ENCODE results near the gene CADPS2.

CADPS2 gene

GRCh38 chr7:122677149-122677548, 209.1 kb downstream of the CADPS2 start:
- no peak for ATAC-seq (ENCODE audit: insufficient read depth, low read depth)
- H3K4me3 ChIP-seq (ENCODE audit: low read depth in 1 of 2, low read length in 2 of 2) = no peak overlapping the region
- H3K4me1 ChIP-seq (ENCODE audit: insufficient read depth, low read length) = no peaks in the 10 kb centered on the region
- no peaks in the 10 kb centered on the region for H4K20me1 ChIP-seq (ENCODE audit: insufficient read depth, low read length)
- DNase-seq = no peak
- H3K9me3 ChIP-seq (ENCODE audit: insufficient read depth, low read length, severe bottlenecking) = no peaks in the 10 kb centered on the region
- TF ChIP-seq EZH2 (IDR thresholded peaks at IDR 0.05; ENCODE audit: borderline replicate concordance, low read depth, low read length, severe bottlenecking) = no peak
- TF ChIP-seq CTCF (IDR thresholded peaks at IDR 0.05; ENCODE audit: borderline replicate concordance, extremely low read depth, low read length, poor library complexity, severe bottlenecking) = no peak
- no peaks in the 10 kb centered on the region for H3K27me3 ChIP-seq (ENCODE audit: insufficient read depth, low read length, poor library complexity)
- H2AFZ ChIP-seq (ENCODE audit: low read depth, low read length) = no peak overlapping the region
- H3K36me3 ChIP-seq (ENCODE audit: insufficient read depth, low read length) = no peaks in the 10 kb centered on the region
- H3K79me2 ChIP-seq (ENCODE audit: insufficient read depth, low read length) = no peaks in the 10 kb centered on the region
- H3K27ac ChIP-seq (ENCODE audit: low read length) = no peak overlapping the region
- H3K9ac ChIP-seq (ENCODE audit: low read depth, low read length) = no peak overlapping the region
- H3K4me2 ChIP-seq (ENCODE audit: insufficient read depth, low read length) = no peak overlapping the region

DNA sequence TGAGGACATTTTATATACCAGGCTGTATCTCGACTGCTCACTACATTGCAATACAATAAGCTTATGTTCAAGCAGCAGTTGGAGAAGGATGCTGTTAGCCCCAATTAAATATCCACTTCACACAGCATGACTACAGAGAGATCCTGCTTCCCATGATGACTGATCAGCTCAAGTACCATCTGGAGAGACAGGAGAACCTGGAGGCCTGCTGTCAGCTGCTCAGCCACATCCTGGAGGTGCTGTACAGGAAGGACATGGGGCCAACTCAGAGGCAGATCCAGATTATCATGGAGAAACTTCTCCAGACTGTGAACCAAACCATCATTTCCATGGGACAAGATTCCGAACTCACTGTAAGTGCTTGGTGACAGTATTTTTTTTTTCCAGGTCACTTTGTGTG, 209.8 kb downstream of the CADPS2 start:
- no peak for ATAC-seq (ENCODE audit: insufficient read depth, low read depth)
- no peak overlapping the region for H2AFZ ChIP-seq (ENCODE audit: low read depth, low read length)
- H3K4me3 ChIP-seq (ENCODE audit: low read depth in 1 of 2, low read length in 2 of 2) = no peak overlapping the region
- no peaks in the 10 kb centered on the region for H3K79me2 ChIP-seq (ENCODE audit: insufficient read depth, low read length)
- no peaks in the 10 kb centered on the region for H3K4me1 ChIP-seq (ENCODE audit: insufficient read depth, low read length)
- no peaks in the 10 kb centered on the region for H3K36me3 ChIP-seq (ENCODE audit: insufficient read depth, low read length)
- TF ChIP-seq EZH2 (IDR thresholded peaks at IDR 0.05; ENCODE audit: borderline replicate concordance, low read depth, low read length, severe bottlenecking) (no peak), CTCF (IDR thresholded peaks at IDR 0.05; ENCODE audit: borderline replicate concordance, extremely low read depth, low read length, poor library complexity, severe bottlenecking) (no peak)
- no peak overlapping the region for H3K27ac ChIP-seq (ENCODE audit: low read length)
- no peak overlapping the region for H3K9ac ChIP-seq (ENCODE audit: low read depth, low read length)
- H3K27me3 ChIP-seq (ENCODE audit: insufficient read depth, low read length, poor library complexity) = no peaks in the 10 kb centered on the region
- no peaks in the 10 kb centered on the region for H3K9me3 ChIP-seq (ENCODE audit: insufficient read depth, low read length, severe bottlenecking)
- no peak for DNase-seq
- no peak overlapping the region for H3K4me2 ChIP-seq (ENCODE audit: insufficient read depth, low read length)
- no peaks in the 10 kb centered on the region for H4K20me1 ChIP-seq (ENCODE audit: insufficient read depth, low read length)

- no peak overlapping the region for H3K4me3 ChIP-seq (ENCODE audit: low read depth in 1 of 2, low read length in 2 of 2)
- no peak overlapping the region for H3K4me2 ChIP-seq (ENCODE audit: insufficient read depth, low read length)
- no peaks in the 10 kb centered on the region for H4K20me1 ChIP-seq (ENCODE audit: insufficient read depth, low read length)
- H3K4me1 ChIP-seq (ENCODE audit: insufficient read depth, low read length) = no peaks in the 10 kb centered on the region
- no peaks in the 10 kb centered on the region for H3K9me3 ChIP-seq (ENCODE audit: insufficient read depth, low read length, severe bottlenecking)
- TF ChIP-seq EZH2 (IDR thresholded peaks at IDR 0.05; ENCODE audit: borderline replicate concordance, low read depth, low read length, severe bottlenecking) (no peak), CTCF (IDR thresholded peaks at IDR 0.05; ENCODE audit: borderline replicate concordance, extremely low read depth, low read length, poor library complexity, severe bottlenecking) (no peak)
- H3K9ac ChIP-seq (ENCODE audit: low read depth, low read length) = no peak overlapping the region
- H3K79me2 ChIP-seq (ENCODE audit: insufficient read depth, low read length) = no peaks in the 10 kb centered on the region
- no peak overlapping the region for H2AFZ ChIP-seq (ENCODE audit: low read depth, low read length)
- H3K36me3 ChIP-seq (ENCODE audit: insufficient read depth, low read length) = no peaks in the 10 kb centered on the region
- DNase-seq (no peak), ATAC-seq (ENCODE audit: insufficient read depth, low read depth) (no peak)
- H3K27me3 ChIP-seq (ENCODE audit: insufficient read depth, low read length, poor library complexity) = no peaks in the 10 kb centered on the region
- H3K27ac ChIP-seq (ENCODE audit: low read length) = no peak overlapping the region
Observed at GRCh38 chr7:122675621-122676020, 210.6 kb downstream of the CADPS2 start.

GRCh38 chr7:122675011-122675410, 211.2 kb downstream of the CADPS2 start:
- Histone ChIP-seq H3K79me2 (ENCODE audit: insufficient read depth, low read length) (no peaks in the 10 kb centered on the region), H3K27me3 (ENCODE audit: insufficient read depth, low read length, poor library complexity) (no peaks in the 10 kb centered on the region), H3K4me3 (ENCODE audit: low read depth in 1 of 2, low read length in 2 of 2) (no peak overlapping the region), H3K27ac (ENCODE audit: low read length) (no peak overlapping the region), H3K9ac (ENCODE audit: low read depth, low read length) (no peak overlapping the region), H3K4me2 (ENCODE audit: insufficient read depth, low read length) (no peak overlapping the region), H3K36me3 (ENCODE audit: insufficient read depth, low read length) (no peaks in the 10 kb centered on the region), H4K20me1 (ENCODE audit: insufficient read depth, low read length) (no peaks in the 10 kb centered on the region), H2AFZ (ENCODE audit: low read depth, low read length) (no peak overlapping the region), H3K9me3 (ENCODE audit: insufficient read depth, low read length, severe bottlenecking) (no peaks in the 10 kb centered on the region), H3K4me1 (ENCODE audit: insufficient read depth, low read length) (no peaks in the 10 kb centered on the region)
- ATAC-seq (ENCODE audit: insufficient read depth, low read depth) (no peak), DNase-seq (no peak)
- TF ChIP-seq CTCF (IDR thresholded peaks at IDR 0.05; ENCODE audit: borderline replicate concordance, extremely low read depth, low read length, poor library complexity, severe bottlenecking) (no peak), EZH2 (IDR thresholded peaks at IDR 0.05; ENCODE audit: borderline replicate concordance, low read depth, low read length, severe bottlenecking) (no peak)
